Calu3 (cell line): Measurements from ENCODE around the gene MLX. TPM values are rescaled to one million over a fixed set of nuclear protein-coding genes. Genes with fewer than 3 reads are reported as not detected.

ENCODE experiments used
- BruUV-seq: library from RNA; stranded (reverse); fragments of 400-500 nt; replicated peaks from 2 replicates; lab custom pipeline; 2021; lab: Mats Ljungman, UMichigan
- CTCF ChIA-PET: fragments of 300-600 bp; sonication (Branson Sonifier 250); formaldehyde crosslinking; loops from one replicate; lab custom pipeline; 2022; ENCODE audit warnings: antibody characterized with exemption; lab: Charles Lee
- DNase-seq: peaks from one replicate; pipeline ENCODE4 v3.0.0; 2022
- H3K27ac Mint-ChIP-seq: one replicate; pipeline ENCODE4 v1.8.0; 2022; ENCODE audit warnings: mixed read lengths; ENCODE audit not compliant: unreplicated experiment
- H3K27me3 Mint-ChIP-seq: one replicate; pipeline ENCODE4 v1.8.0; 2022; ENCODE audit warnings: mixed read lengths; ENCODE audit not compliant: unreplicated experiment
- H3K36me3 Mint-ChIP-seq: one replicate; pipeline ENCODE4 v1.8.0; 2022; ENCODE audit warnings: mild to moderate bottlenecking, moderate library complexity, mixed read lengths; ENCODE audit not compliant: insufficient read depth, unreplicated experiment
- H3K4me1 Mint-ChIP-seq: one replicate; pipeline ENCODE4 v1.8.0; 2022; ENCODE audit warnings: mild to moderate bottlenecking, low read depth, mixed read lengths; ENCODE audit not compliant: unreplicated experiment
- H3K4me3 Mint-ChIP-seq: one replicate; pipeline ENCODE4 v1.8.0; 2022; ENCODE audit warnings: mild to moderate bottlenecking, low read depth, moderate library complexity, mixed read lengths; ENCODE audit not compliant: unreplicated experiment
- H3K9me3 Mint-ChIP-seq: one replicate; pipeline ENCODE4 v1.8.0; 2022; ENCODE audit warnings: low read depth, mixed read lengths; ENCODE audit not compliant: unreplicated experiment
- CTCF ChIP-seq: fragments of 200-600 bp; IDR thresholded peaks from one replicate; pipeline ENCODE4 v1.8.0; 2022; ENCODE audit warnings: antibody characterized with exemption; ENCODE audit not compliant: unreplicated experiment
- intact Hi-C: fragments of 100-400 bp; cut with micrococcal nuclease; formaldehyde crosslinking; loops from one replicate; pipeline ENCODE4 v1.10.0; 2022; ENCODE audit not compliant: unreplicated experiment
- total RNA-seq: library from RNA; stranded (reverse); gene quantifications from 2 replicates; pipeline ENCODE4 v1.2.3, GENCODE V29; 2022

MLX gene
- total RNA-seq, 1 experiment from 2014 or later: 69.8 TPM

- Mint-ChIP-seq H3K4me3 (no peak overlapping the region), H3K27ac (peak overlapping the region; percentile 95), H3K9me3 (no peaks in the 10 kb centered on the region), H3K36me3 (peaks cover 75% of the 10 kb centered on the region), H3K27me3 (no peaks in the 10 kb centered on the region), H3K4me1 (peaks cover 58% of the 10 kb centered on the region)
- CTCF ChIA-PET: interaction anchor here (1.0 to 1.3 kb wide), 3 partner anchors 61 to 503 kb away, joined by 3 read pairs; no protein-coding TSS in a partner anchor
- intact Hi-C loops: no loop called here
- no peak for DNase-seq
- TF ChIP-seq CTCF: no peak
- BruUV-seq: no TSS peak
Observed at GRCh38 chr17:42521036-42521435, 45.9 kb upstream of the MLX start.

GRCh38 chr17:42521666-42522262 is 45.1 kb upstream of the MLX start:
- no TSS peak for BruUV-seq
- intact Hi-C loops: no loop called here
- CTCF ChIA-PET: no interaction called here

GRCh38 chr17:42522263-42522790 is 44.6 kb upstream of the MLX start:
- Mint-ChIP-seq H3K36me3 (peaks cover 67% of the 10 kb centered on the region), H3K27me3 (no peaks in the 10 kb centered on the region), H3K27ac (peak overlapping the region; percentile 34), H3K4me3 (no peak overlapping the region), H3K9me3 (no peaks in the 10 kb centered on the region), H3K4me1 (peaks cover 62% of the 10 kb centered on the region)
- CTCF ChIA-PET: no interaction called here
- no peak for DNase-seq
- TF ChIP-seq CTCF: no peak
- BruUV-seq: no TSS peak
- intact Hi-C loops: no loop called here

More at GRCh38 chr17:42521666-42522262, 45.1 kb upstream of the MLX start:
- no peak for TF ChIP-seq CTCF
- no peak for DNase-seq
- Mint-ChIP-seq H3K4me1 (peaks cover 59% of the 10 kb centered on the region), H3K4me3 (no peak overlapping the region), H3K9me3 (no peaks in the 10 kb centered on the region), H3K27ac (peak overlapping the region; percentile 95), H3K36me3 (peaks cover 69% of the 10 kb centered on the region), H3K27me3 (no peaks in the 10 kb centered on the region)

GRCh38 chr17:42522798-42523278 is 44.1 kb upstream of the MLX start:
- CTCF ChIA-PET: no interaction called here
- H3K9me3 Mint-ChIP-seq: no peaks in the 10 kb centered on the region
- peaks cover 61% of the 10 kb centered on the region for H3K4me1 Mint-ChIP-seq
- H3K36me3 Mint-ChIP-seq: peaks cover 64% of the 10 kb centered on the region
- no peaks in the 10 kb centered on the region for H3K27me3 Mint-ChIP-seq
- DNase-seq: no peak
- no TSS peak for BruUV-seq
- TF ChIP-seq CTCF: no peak
- peak overlapping the region; percentile 34 for H3K27ac Mint-ChIP-seq
- intact Hi-C loops: no loop called here
- H3K4me3 Mint-ChIP-seq: no peak overlapping the region
